ENCODE results near the gene CAMSAP1.

CAMSAP1 gene

GRCh38 chr9:135883410-135884089 lies 23.8 kb downstream of the CAMSAP1 start:
- peak in 15 of 51 donors; percentile 18 to 63 (median 34) for DNase-seq

GRCh38 chr9:135882011-135882410 lies 25.3 kb downstream of the CAMSAP1 start:
- no peak for DNase-seq

- no peak for DNase-seq
Measured at GRCh38 chr9:135880438-135880837, 26.9 kb downstream of the CAMSAP1 start.

GRCh38 chr9:135879619-135880018 lies 27.7 kb downstream of the CAMSAP1 start:
- no peak for DNase-seq

GRCh38 chr9:135879237-135879601 lies 28.1 kb downstream of the CAMSAP1 start:
- DNase-seq: no peak

GRCh38 chr9:135878528-135879236 lies 28.7 kb downstream of the CAMSAP1 start:
- no peak for DNase-seq

GRCh38 chr9:135877791-135878527 lies 29.4 kb downstream of the CAMSAP1 start:
- DNase-seq: no peak

- no peak for DNase-seq
Measured at GRCh38 chr9:135876936-135877335, 30.4 kb downstream of the CAMSAP1 start.

- DNase-seq: no peak
Measured at GRCh38 chr9:135874859-135875258, 32.5 kb downstream of the CAMSAP1 start.

- no peak for DNase-seq
Measured at GRCh38 chr9:135869909-135870308, 37.4 kb downstream of the CAMSAP1 start.

GRCh38 chr9:135865531-135865930 lies 41.8 kb downstream of the CAMSAP1 start:
- no peak for DNase-seq

GRCh38 chr9:135864447-135865049 lies 42.8 kb downstream of the CAMSAP1 start:
- DNase-seq: peak in 36 of 51 donors; percentile 8 to 74 (median 44)

GRCh38 chr9:135862809-135863208 lies 44.5 kb downstream of the CAMSAP1 start:
- no peak for DNase-seq

- peak in 3 of 51 donors; percentile 8 to 26 (median 10) for DNase-seq
Measured at GRCh38 chr9:135858491-135859185, 48.7 kb downstream of the CAMSAP1 start.

- no peak for DNase-seq
Measured at GRCh38 chr9:135857843-135858242, 49.5 kb downstream of the CAMSAP1 start.

GRCh38 chr9:135857371-135857786 lies 50.0 kb downstream of the CAMSAP1 start:
- no peak for DNase-seq

- no peak for DNase-seq
Measured at GRCh38 chr9:135851748-135852147, 55.6 kb downstream of the CAMSAP1 start.

GRCh38 chr9:135850737-135851136 lies 56.6 kb downstream of the CAMSAP1 start:
- DNase-seq: no peak

- DNase-seq: no peak
Measured at GRCh38 chr9:135849181-135849580, 58.2 kb downstream of the CAMSAP1 start.

- no peak for DNase-seq
Measured at GRCh38 chr9:135848341-135849047, 58.9 kb downstream of the CAMSAP1 start.

GRCh38 chr9:135847833-135848232 lies 59.5 kb downstream of the CAMSAP1 start:
- DNase-seq: no peak
